Measurements from ENCODE around the gene VASH2. TPM values are rescaled to one million over a fixed set of nuclear protein-coding genes. Genes with fewer than 3 reads are reported as not detected.

The VASH2 gene
- total RNA-seq, 1 experiment from 2014 or later, result 303 TPM

DNA sequence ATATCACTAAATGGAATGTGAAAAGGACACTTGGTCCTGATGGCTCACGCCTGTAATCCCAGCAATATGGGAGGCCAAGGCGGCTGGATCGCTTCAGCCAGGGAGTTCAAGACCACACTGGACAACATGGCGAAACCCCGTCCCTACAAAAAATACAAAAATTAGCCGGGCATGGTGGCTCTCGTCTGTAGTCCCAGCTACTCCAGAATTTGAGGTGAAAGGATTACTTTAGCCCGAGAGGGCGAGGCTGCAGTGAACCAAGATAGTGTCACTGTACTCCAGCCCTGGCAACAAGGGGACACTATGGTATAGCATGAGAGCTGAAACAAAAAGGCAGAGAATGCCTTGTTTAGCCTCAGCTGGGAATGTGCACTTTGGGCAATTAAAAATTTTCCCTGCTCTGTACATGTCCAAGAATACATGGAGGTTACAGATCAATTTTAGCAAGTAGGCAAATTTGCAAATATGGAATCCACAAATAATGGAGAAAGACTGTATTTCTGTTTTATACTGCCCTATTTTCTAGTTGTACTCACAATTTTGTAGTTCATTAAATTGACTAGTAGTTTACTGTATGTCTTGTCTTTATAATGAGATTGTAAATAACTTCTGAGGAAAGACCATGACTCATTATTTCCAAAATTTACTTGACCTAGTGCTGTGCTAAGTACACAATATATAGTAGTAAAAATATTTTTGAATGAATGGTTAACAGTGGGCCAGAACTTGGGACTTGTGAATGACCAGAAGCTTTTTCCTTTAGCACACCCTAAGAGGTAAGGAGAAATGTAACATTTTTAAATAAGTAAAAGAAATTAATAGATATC is 67.3 kb downstream of the VASH2 start (continued):
- TF ChIP-seq, protein P1, sequence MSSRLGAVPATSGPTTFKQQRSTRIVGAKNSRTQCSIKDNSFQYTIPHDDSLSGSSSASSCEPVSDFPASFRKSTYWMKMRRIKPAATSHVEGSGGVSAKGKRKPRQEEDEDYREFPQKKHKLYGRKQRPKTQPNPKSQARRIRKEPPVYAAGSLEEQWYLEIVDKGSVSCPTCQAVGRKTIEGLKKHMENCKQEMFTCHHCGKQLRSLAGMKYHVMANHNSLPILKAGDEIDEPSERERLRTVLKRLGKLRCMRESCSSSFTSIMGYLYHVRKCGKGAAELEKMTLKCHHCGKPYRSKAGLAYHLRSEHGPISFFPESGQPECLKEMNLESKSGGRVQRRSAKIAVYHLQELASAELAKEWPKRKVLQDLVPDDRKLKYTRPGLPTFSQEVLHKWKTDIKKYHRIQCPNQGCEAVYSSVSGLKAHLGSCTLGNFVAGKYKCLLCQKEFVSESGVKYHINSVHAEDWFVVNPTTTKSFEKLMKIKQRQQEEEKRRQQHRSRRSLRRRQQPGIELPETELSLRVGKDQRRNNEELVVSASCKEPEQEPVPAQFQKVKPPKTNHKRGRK (CRISPR knock-in tag; IDR thresholded peaks at IDR 0.05; ENCODE audit: borderline replicate concordance), result no peak
- TF ChIP-seq GABPB1 (CRISPR knock-in tag; IDR thresholded peaks at IDR 0.05), result no peak
- TF ChIP-seq, protein P2, sequence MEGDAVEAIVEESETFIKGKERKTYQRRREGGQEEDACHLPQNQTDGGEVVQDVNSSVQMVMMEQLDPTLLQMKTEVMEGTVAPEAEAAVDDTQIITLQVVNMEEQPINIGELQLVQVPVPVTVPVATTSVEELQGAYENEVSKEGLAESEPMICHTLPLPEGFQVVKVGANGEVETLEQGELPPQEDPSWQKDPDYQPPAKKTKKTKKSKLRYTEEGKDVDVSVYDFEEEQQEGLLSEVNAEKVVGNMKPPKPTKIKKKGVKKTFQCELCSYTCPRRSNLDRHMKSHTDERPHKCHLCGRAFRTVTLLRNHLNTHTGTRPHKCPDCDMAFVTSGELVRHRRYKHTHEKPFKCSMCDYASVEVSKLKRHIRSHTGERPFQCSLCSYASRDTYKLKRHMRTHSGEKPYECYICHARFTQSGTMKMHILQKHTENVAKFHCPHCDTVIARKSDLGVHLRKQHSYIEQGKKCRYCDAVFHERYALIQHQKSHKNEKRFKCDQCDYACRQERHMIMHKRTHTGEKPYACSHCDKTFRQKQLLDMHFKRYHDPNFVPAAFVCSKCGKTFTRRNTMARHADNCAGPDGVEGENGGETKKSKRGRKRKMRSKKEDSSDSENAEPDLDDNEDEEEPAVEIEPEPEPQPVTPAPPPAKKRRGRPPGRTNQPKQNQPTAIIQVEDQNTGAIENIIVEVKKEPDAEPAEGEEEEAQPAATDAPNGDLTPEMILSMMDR (IDR thresholded peaks at IDR 0.05), result no peak
- TF ChIP-seq NR1H2 (CRISPR knock-in tag; IDR thresholded peaks at IDR 0.05), result no peak

DNA sequence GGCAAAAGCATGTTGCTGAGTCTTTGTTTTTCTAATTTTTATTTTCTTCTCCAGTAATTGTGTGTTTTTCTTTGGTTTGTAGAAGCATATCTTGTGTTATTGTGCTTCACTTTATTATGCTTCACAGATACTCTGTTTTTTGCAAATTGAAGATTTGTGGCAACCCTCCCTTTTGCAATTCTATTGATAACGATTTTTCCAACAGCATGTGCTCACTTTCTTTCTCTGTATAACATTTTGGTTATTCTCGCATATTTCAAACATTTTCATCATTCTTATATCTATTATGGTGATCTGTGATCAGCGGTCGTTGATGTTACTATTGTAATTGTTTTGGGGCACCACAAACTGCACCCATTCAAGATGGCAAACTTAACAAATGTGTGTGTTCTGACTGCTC is 69.1 kb downstream of the VASH2 start:
- ChIA-PET POLR2A (no interaction called here), CTCF (no interaction called here)
- H3K27ac Mint-ChIP-seq, result no peak overlapping the region
- H3K9me3 Mint-ChIP-seq, result peaks cover 13% of the 10 kb centered on the region
- ATAC-seq (no peak), DNase-seq (ENCODE audit: low spot score) (no peak)
- no peak overlapping the region for H3K4me3 Mint-ChIP-seq
- H3K36me3 Mint-ChIP-seq, result no peaks in the 10 kb centered on the region
- peaks cover 4% of the 10 kb centered on the region; the same call in 1 of the 2 replicates for H3K4me1 Mint-ChIP-seq
- H3K27me3 Mint-ChIP-seq (ENCODE audit: low read depth), result peaks cover 14% of the 10 kb centered on the region; the same call in 1 of the 2 replicates
- TF ChIP-seq, protein P3, sequence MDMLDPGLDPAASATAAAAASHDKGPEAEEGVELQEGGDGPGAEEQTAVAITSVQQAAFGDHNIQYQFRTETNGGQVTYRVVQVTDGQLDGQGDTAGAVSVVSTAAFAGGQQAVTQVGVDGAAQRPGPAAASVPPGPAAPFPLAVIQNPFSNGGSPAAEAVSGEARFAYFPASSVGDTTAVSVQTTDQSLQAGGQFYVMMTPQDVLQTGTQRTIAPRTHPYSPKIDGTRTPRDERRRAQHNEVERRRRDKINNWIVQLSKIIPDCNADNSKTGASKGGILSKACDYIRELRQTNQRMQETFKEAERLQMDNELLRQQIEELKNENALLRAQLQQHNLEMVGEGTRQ (CRISPR knock-in tag; IDR thresholded peaks at IDR 0.05), result no peak
- TF ChIP-seq, protein P4, sequence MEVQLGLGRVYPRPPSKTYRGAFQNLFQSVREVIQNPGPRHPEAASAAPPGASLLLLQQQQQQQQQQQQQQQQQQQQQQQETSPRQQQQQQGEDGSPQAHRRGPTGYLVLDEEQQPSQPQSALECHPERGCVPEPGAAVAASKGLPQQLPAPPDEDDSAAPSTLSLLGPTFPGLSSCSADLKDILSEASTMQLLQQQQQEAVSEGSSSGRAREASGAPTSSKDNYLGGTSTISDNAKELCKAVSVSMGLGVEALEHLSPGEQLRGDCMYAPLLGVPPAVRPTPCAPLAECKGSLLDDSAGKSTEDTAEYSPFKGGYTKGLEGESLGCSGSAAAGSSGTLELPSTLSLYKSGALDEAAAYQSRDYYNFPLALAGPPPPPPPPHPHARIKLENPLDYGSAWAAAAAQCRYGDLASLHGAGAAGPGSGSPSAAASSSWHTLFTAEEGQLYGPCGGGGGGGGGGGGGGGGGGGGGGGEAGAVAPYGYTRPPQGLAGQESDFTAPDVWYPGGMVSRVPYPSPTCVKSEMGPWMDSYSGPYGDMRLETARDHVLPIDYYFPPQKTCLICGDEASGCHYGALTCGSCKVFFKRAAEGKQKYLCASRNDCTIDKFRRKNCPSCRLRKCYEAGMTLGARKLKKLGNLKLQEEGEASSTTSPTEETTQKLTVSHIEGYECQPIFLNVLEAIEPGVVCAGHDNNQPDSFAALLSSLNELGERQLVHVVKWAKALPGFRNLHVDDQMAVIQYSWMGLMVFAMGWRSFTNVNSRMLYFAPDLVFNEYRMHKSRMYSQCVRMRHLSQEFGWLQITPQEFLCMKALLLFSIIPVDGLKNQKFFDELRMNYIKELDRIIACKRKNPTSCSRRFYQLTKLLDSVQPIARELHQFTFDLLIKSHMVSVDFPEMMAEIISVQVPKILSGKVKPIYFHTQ (CRISPR knock-in tag; IDR thresholded peaks at IDR 0.05), result no peak
- TF ChIP-seq, protein P5, sequence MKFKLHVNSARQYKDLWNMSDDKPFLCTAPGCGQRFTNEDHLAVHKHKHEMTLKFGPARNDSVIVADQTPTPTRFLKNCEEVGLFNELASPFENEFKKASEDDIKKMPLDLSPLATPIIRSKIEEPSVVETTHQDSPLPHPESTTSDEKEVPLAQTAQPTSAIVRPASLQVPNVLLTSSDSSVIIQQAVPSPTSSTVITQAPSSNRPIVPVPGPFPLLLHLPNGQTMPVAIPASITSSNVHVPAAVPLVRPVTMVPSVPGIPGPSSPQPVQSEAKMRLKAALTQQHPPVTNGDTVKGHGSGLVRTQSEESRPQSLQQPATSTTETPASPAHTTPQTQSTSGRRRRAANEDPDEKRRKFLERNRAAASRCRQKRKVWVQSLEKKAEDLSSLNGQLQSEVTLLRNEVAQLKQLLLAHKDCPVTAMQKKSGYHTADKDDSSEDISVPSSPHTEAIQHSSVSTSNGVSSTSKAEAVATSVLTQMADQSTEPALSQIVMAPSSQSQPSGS (CRISPR knock-in tag; IDR thresholded peaks at IDR 0.05; ENCODE audit: borderline replicate concordance, low read depth), result no peak
- TF ChIP-seq ZNF423 (CRISPR knock-in tag; IDR thresholded peaks at IDR 0.05) (no peak), HMGA2 (CRISPR knock-in tag; IDR thresholded peaks at IDR 0.05) (no peak), SOX15 (CRISPR knock-in tag; IDR thresholded peaks at IDR 0.05) (no peak), TCF7 (CRISPR knock-in tag; IDR thresholded peaks at IDR 0.05; ENCODE audit: low read depth) (no peak), TEAD4 (CRISPR knock-in tag; IDR thresholded peaks at IDR 0.05) (no peak), JAZF1 (CRISPR knock-in tag; IDR thresholded peaks at IDR 0.05) (no peak), SP1 (CRISPR knock-in tag; conservative IDR thresholded peaks at IDR 0.05) (no peak)
- TF ChIP-seq, protein P6, sequence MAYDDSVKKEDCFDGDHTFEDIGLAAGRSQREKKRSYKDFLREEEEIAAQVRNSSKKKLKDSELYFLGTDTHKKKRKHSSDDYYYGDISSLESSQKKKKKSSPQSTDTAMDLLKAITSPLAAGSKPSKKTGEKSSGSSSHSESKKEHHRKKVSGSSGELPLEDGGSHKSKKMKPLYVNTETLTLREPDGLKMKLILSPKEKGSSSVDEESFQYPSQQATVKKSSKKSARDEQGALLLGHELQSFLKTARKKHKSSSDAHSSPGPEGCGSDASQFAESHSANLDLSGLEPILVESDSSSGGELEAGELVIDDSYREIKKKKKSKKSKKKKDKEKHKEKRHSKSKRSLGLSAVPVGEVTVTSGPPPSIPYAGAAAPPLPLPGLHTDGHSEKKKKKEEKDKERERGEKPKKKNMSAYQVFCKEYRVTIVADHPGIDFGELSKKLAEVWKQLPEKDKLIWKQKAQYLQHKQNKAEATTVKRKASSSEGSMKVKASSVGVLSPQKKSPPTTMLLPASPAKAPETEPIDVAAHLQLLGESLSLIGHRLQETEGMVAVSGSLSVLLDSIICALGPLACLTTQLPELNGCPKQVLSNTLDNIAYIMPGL (CRISPR knock-in tag; IDR thresholded peaks at IDR 0.05), result no peak
- TF ChIP-seq, protein P7, sequence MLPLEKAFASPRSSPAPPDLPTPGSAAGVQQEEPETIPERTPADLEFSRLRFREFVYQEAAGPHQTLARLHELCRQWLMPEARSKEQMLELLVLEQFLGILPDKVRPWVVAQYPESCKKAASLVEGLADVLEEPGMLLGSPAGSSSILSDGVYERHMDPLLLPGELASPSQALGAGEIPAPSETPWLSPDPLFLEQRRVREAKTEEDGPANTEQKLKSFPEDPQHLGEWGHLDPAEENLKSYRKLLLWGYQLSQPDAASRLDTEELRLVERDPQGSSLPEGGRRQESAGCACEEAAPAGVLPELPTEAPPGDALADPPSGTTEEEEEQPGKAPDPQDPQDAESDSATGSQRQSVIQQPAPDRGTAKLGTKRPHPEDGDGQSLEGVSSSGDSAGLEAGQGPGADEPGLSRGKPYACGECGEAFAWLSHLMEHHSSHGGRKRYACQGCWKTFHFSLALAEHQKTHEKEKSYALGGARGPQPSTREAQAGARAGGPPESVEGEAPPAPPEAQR (CRISPR knock-in tag; IDR thresholded peaks at IDR 0.05), result no peak
- TF ChIP-seq, protein P8, sequence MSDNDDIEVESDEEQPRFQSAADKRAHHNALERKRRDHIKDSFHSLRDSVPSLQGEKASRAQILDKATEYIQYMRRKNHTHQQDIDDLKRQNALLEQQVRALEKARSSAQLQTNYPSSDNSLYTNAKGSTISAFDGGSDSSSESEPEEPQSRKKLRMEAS (CRISPR knock-in tag; IDR thresholded peaks at IDR 0.05), result no peak
- TF ChIP-seq, protein P9, sequence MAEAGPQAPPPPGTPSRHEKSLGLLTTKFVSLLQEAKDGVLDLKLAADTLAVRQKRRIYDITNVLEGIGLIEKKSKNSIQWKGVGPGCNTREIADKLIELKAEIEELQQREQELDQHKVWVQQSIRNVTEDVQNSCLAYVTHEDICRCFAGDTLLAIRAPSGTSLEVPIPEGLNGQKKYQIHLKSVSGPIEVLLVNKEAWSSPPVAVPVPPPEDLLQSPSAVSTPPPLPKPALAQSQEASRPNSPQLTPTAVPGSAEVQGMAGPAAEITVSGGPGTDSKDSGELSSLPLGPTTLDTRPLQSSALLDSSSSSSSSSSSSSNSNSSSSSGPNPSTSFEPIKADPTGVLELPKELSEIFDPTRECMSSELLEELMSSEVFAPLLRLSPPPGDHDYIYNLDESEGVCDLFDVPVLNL (CRISPR knock-in tag; IDR thresholded peaks at IDR 0.05; ENCODE audit: borderline replicate concordance, low read depth), result no peak
- TF ChIP-seq, protein P2 (IDR thresholded peaks at IDR 0.05), result no peak

Data from WTC11 (cell line).